ENCODE measurements around the gene ATP6V0A1.

GRCh38 chr17:42441371-42442195 lies 17.1 kb upstream of the ATP6V0A1 start:
- TF ChIP-seq CTCF (IDR thresholded peaks at IDR 0.05) = no peak
- TF ChIP-seq ZFX (IDR thresholded peaks at IDR 0.05; ENCODE audit: borderline replicate concordance) = no peak

Data from 22Rv1 (cell line).